ENCODE data around the gene TSC22D3.

TSC22D3 gene

DNA sequence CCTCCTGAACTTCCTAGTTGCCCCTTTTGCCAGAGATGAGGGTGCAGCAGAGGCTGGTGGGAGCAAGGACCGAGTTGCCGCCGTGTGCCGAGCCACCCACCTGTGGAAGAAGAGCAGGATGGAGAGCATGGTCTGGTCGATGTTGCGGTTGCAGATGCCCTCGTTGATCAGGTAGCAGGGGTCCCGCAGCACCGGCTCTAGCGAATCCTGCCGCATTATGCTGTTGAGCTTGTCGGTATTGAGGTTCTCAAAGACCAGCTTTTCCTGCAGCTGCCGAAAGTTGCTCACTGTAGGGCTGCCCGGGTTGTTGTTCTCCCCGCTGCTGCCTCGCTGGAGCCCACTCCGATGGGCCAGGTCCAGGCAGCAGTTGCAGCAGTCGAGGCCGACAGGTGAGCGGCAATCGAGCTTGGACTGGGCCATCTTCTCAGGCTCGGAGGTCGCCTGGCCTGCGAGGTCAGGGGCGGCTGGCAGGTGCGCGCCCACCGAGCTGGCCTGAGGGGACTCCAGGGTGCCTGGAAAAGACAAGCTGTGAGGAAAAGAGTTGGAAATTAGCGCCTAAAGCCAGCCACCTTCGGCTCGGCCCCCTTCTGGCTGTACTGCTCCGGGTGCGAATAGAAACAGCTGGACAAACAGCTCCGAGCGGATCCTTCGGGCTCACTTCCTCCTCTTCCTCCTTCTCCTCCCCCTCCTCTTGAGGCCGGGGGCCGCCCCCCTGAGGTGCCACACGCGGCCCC lies 420 bp downstream of the TSC22D3 start:
- peak overlapping the region; percentile 49 for H3K4me3 ChIP-seq (ENCODE audit: low read depth, low read length)
- TF ChIP-seq, protein P1, sequence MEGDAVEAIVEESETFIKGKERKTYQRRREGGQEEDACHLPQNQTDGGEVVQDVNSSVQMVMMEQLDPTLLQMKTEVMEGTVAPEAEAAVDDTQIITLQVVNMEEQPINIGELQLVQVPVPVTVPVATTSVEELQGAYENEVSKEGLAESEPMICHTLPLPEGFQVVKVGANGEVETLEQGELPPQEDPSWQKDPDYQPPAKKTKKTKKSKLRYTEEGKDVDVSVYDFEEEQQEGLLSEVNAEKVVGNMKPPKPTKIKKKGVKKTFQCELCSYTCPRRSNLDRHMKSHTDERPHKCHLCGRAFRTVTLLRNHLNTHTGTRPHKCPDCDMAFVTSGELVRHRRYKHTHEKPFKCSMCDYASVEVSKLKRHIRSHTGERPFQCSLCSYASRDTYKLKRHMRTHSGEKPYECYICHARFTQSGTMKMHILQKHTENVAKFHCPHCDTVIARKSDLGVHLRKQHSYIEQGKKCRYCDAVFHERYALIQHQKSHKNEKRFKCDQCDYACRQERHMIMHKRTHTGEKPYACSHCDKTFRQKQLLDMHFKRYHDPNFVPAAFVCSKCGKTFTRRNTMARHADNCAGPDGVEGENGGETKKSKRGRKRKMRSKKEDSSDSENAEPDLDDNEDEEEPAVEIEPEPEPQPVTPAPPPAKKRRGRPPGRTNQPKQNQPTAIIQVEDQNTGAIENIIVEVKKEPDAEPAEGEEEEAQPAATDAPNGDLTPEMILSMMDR (IDR thresholded peaks at IDR 0.05; ENCODE audit: insufficient read depth, low read length, missing control alignments): no peak
- ChIA-PET CTCF (interaction anchor here (0.6 to 6.4 kb wide), 10 partner anchors 56 to 901 kb away, joined by 3 to 123 read pairs (median 3); no protein-coding TSS in a partner anchor), POLR2A (no interaction called here)
- no peak for DNase-seq (ENCODE audit: low read depth, low spot score)

DNA sequence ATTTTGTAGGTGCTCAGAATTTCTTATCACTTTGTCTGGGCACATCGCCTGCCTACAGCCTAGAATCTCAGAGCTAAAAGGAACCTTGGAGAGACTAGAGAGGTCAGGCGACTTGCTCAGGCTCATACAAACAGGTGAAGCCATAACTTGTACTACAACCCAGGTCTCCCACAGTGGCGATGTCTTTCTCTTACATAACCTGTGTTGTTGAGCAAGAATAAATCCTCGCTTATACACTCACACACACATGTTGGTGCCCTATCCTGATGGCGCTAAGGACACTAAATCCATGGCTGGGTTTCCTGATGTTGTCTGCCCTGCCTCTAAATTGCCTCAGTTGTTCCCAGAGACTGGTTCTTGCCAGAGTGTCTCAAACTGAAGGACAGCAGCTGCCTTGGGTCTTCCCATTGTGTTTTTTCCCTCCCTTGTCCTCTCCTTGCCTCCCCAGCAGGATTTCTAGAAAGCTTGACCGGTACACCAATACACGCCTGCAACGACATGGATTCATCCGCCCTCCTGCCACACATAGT lies 1.6 kb downstream of the TSC22D3 start:
- DNase-seq (ENCODE audit: low read depth, low spot score): no peak
- H3K4me3 ChIP-seq (ENCODE audit: low read depth, low read length): no peak overlapping the region
- CTCF ChIA-PET: interaction anchor here (6.4 kb wide), 1 partner anchor 115 kb away, joined by 123 read pairs; no protein-coding TSS in a partner anchor
- TF ChIP-seq, protein P1 (IDR thresholded peaks at IDR 0.05; ENCODE audit: insufficient read depth, low read length, missing control alignments): no peak
- POLR2A ChIA-PET: no interaction called here

DNA sequence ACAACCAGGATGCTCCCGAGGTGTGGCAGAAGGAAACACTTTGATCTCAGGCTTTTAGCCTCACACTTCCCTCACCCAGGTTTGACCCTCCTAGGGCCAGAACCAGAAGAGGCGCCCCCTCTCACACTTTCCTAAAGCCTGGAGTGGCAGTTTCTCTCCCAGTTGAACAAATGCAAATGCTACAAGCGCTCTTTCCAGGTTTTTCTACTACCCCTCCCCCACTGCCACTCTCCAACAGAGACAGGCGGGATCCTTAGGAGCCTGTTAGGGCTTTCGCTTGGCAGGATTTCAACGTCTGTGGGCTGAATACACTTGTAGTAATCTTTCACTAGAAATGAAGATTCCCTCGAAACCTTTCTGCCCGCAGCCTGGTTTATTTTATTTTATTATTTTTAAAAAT lies 2.4 kb downstream of the TSC22D3 start:
- no peak overlapping the region for H3K4me3 ChIP-seq (ENCODE audit: low read depth, low read length)
- TF ChIP-seq, protein P1 (IDR thresholded peaks at IDR 0.05; ENCODE audit: insufficient read depth, low read length, missing control alignments): no peak
- ChIA-PET POLR2A (no interaction called here), CTCF (no interaction called here)
- DNase-seq (ENCODE audit: low read depth, low spot score): no peak

DNA sequence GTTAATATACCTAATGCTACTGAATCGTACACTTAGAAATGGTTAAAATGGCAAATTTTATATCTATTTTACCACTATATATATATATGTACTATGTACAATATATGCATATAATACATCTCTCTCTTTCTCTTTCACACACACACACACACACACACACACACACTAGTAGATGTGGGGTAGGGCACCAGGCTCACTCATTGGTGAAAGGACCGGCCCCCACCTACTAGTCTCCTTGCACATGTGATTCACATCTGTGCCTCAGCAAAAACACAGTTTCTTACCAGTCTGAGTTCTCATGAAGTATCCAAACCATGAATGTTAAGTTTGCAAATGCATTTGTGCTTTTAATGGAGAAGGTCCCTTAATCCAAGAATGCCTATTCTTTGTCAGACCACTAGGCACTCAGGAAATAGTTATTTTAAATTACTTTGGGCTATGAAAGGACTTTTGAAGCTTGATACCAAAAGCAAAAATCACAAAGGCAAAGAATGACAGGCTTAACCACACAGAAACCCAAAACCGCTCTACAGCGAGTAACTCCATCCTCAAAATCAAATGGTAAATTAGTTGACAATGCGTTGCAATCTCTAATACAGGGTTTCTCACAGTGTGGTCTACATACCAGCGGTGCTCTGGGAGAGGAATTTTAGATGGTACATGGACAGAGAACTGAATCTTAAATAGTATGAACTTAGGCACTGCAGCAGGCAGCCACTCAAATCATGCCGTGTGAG lies 5.8 kb downstream of the TSC22D3 start:
- CTCF ChIA-PET: interaction anchor here (0.7 to 0.9 kb wide), 2 partner anchors 8 to 110 kb away, joined by 3 to 4 read pairs; no protein-coding TSS in a partner anchor
- POLR2A ChIA-PET: no interaction called here
- TF ChIP-seq, protein P1 (IDR thresholded peaks at IDR 0.05; ENCODE audit: insufficient read depth, low read length, missing control alignments): no peak

DNA sequence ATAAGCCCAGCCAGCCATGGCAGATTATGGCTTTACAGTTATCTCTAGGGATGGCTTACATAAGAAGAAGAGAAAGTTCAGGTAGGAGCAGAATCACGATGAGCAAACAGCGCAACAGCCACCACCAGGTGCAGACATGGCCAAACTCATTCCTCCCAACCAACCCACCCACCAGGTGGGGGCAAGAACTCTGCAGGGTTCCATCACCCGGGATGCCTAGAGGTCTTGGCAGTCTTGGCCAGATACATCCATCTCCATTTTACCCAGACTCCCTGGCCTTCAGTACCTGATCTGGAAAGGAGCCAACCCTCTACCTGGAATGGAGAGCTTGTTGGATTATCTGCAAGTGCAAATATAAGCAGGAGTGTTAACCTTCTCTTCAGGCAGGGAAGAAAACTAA lies 7.5 kb downstream of the TSC22D3 start:
- TF ChIP-seq, protein P1 (IDR thresholded peaks at IDR 0.05; ENCODE audit: insufficient read depth, low read length, missing control alignments): no peak
- ChIA-PET CTCF (interaction anchor here (1.2 to 1.8 kb wide), 2 partner anchors 9 to 230 kb away, joined by 4 to 12 read pairs; partner anchors contain the start of gene NCBP2L), POLR2A (no interaction called here)
- H3K4me3 ChIP-seq (ENCODE audit: low read depth, low read length): no peak overlapping the region
- no peak for DNase-seq (ENCODE audit: low read depth, low spot score)

More for the DNA sequence above, 5.8 kb downstream of the TSC22D3 start:
- DNase-seq (ENCODE audit: low read depth, low spot score): no peak
- H3K4me3 ChIP-seq (ENCODE audit: low read depth, low read length): no peak overlapping the region
